ENCODE results near the gene POLR1A.

The POLR1A gene

GRCh38 chr2:86037795-86038192 is 67.9 kb downstream of the POLR1A start:
- DNase-seq (ENCODE audit: low read depth), result no peak

DNA sequence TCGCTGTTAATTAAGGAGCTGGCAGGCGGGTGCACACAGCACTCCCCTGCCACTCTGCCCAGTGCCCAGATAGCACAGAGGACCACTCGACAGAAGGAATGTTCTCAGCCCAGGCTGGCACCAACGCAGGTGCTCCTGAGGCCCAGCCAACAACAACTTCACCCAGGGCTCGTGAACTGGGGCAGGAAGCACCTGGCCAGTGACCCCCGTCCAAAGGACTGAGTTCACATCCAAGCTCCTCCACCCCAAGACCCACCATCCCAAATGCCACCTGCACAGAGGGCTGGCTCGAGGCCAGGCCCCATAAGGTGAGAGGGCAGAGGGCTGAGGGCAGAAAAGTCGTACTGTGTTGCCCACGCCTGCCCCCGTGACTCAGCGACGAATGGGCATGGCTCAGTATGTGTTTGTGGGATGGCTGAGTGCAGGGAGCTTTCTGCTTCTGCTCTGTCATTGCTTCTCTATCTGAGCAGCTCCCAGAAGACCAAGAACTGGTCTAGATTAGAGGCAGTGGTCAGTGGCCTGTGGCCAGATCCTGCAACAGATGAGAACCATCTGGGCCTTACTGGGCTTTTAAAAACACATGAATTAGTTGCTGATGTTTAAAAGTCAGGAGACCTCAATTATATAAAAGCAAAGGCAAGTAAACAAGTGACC is 68.4 kb downstream of the POLR1A start:
- peak; percentile 65 for DNase-seq (ENCODE audit: low read depth)

DNA sequence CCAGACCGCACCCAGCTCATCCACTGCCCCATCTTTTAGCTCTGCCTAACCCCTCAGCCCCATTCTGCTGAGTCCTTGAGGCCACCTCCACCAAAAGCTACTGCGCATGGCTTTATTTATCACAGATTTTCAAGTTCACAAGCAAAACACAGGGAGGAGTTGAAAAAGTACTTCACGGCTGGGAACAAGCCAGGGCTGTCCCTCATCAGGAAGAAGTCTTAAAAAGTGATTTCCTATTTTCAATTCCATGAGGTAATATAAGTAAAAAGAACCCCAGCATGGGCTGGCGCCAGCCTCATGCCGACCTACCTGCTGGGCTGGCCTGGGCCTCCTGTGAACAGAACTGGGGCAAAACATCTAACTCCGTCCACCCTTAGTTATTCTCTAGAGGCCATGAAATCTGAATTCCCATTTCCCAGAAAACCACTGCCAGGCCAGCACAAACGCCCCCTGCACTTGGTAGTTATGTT is 69.0 kb downstream of the POLR1A start:
- no peak for DNase-seq (ENCODE audit: low read depth)

- DNase-seq (ENCODE audit: low read depth), result peak; percentile 89
Measured at GRCh38 chr2:86035883-86036668, 69.6 kb downstream of the POLR1A start.

GRCh38 chr2:86035376-86035882 is 70.3 kb downstream of the POLR1A start:
- DNase-seq (ENCODE audit: low read depth), result no peak

GRCh38 chr2:86033751-86034692 is 71.7 kb downstream of the POLR1A start:
- no peak for DNase-seq (ENCODE audit: low read depth)

DNA sequence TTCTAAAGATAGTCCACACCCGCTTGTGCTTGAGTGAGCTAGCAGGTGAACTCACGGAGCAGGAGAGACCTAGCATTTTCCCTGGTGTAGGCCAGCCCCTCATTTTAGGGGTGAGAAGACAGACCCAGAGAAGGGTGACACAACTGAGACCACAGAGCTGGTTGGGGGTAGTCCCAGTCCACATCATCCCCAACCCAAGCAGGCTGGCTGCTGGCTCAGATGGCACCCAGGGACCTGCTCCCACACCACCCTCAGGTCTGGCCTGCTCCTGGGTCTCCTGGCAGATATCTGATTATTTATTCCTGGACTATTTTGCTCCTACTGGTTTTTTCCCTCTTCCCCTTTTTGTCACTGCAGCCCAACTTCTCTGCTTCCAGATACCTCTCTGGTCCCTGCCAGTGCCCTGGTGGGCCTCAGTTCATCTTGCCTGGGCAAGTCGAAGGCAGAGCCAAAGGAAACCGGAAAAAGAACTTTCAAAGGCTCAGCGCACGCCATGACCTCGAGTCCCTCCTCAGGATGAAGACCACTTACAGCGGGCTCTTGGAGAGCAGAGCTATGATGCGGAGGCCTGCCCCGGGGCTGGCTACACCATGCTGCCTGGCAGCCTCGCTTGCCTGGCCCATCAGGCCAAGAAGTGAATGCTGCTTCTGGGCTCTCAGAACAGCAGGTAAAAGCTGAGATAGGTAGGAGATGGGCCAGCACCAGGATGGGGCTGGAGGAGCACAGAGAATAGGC is 72.7 kb downstream of the POLR1A start:
- DNase-seq (ENCODE audit: low read depth), result no peak

DNA sequence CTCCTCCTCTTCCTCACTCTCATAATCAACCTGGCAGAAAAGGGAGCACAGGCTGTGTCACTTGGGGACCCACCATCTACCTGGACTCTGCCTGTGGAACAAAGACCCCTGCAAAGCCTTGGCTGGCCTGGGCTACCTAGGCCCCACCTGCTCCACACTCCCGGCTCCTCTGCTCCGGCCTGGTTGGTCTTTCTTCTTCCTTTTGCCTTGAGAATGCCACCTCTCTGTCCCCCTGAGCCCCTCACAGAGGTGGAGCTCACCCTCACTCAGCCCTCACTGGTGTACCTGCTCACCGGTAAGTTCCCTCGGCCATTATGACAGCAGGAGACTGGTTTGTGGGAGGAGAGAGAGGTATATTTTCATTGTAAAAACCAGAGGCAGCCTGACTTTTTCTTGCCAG is 74.1 kb downstream of the POLR1A start:
- no peak for DNase-seq (ENCODE audit: low read depth)

DNA sequence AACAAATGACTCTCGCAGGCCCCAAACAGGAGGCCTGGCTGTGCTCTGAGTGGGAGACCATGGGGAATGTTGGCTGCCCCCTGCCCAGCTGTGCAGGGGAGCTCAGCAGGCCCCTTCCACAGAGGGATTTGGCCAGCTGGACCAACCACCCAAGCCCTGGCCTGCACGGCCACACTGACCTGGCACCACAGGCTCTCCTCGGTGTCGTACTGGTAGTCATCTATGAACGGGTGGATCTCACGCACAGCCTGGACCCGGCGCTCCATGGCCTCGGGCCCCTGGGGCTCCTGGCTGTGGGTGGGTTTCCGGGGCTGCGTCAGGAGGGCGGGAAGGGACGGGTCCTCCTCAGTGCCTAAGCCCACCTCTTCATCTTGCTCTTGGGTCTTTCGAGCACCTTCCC is 74.5 kb downstream of the POLR1A start:
- DNase-seq (ENCODE audit: low read depth), result no peak

DNA sequence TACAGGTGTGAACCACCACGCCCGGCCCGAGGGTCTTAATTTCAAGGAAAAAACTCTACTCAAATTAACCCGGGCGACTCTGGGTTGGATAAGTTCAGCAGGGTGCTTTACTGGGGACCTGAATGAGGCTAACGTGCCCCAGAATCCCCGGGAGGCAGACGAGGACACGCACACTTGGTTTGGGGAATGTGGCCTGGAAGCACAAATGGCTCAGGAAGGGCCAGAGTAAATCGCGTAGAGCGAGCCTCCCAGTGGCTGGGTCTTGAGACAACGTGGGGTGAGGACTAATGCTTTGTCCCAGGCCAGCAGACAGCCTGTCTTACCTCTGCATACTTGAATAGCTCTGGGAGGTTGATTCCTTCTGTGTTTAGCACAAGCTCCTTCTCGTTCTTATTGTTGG is 75.8 kb downstream of the POLR1A start:
- no peak for DNase-seq (ENCODE audit: low read depth)

DNA sequence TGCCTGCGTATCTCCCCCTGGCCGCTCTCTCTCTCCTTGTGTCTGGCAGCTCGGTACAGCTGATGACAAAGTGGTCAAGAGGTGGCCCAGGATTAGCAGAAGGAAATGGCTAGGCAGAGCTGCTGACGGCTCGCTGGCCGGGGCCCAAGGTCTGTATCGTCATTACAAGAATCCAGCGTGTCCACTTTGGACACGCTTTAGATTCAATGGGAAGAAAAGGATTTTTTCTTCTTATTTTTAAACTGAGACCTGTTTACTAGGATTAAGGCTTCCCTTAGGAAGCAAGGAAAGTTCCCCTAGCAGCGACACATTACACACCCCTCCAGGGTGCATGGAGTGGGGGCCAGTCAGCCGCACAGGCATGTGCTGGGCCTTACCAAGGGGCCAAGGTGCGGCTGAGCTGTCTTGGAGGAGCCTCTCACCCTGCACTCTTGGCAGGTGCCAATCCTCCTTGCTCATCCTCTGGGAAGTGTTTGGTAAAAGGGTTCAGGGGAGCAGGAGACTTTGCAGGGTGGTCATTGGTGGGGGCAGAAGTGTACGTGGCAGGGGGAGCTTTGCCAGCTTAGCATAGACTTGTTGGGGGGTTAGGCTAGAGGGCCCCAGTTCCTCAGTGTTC is 76.8 kb downstream of the POLR1A start:
- no peak for DNase-seq (ENCODE audit: low read depth)

DNA sequence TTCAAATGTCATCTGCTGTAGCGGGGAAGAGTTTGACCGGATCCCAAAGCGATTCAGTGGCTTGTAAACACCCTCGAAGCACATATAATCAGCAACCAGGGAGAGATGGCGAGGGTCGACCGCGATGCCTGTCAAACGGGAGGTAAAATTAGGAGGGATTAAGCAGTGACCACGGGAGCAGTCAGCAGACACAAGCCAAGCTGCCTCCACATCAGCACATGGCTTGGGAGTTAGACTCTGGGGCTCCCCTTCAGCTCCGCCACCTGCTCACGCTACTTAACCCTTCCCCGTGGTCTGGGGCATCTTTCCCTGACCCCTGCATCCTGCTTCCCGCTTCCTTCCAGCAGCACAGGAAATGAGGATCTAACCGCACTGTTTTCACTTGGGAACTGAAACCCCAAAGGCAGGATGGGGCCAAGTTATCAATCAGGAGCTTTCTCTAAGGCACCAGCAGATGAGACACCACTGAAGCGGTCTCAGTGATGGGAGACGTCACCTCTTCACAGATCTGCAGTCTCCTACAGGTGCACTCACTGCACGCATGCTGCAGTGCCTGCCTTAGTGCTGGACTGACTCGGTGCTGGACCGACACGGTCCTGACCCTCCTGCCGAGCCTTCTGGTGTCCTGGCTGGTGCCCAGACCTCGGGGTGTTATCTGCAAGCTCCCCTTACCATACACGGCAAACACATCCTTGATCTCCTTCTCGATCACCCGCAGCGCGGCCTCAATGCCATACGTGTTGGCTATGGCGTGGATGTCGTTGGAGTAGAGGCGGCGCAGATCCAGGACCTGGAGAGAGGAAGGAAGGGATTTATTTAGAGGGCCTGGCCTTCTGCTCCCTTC is 77.5 kb downstream of the POLR1A start:
- DNase-seq (ENCODE audit: low read depth), result no peak

- no peak for DNase-seq (ENCODE audit: low read depth)
Measured at GRCh38 chr2:86027196-86027921, 78.3 kb downstream of the POLR1A start.

- DNase-seq (ENCODE audit: low read depth), result no peak
Measured at GRCh38 chr2:86026744-86027065, 79.0 kb downstream of the POLR1A start.

- DNase-seq (ENCODE audit: low read depth), result no peak
Measured at GRCh38 chr2:86025976-86026743, 79.5 kb downstream of the POLR1A start.

DNA sequence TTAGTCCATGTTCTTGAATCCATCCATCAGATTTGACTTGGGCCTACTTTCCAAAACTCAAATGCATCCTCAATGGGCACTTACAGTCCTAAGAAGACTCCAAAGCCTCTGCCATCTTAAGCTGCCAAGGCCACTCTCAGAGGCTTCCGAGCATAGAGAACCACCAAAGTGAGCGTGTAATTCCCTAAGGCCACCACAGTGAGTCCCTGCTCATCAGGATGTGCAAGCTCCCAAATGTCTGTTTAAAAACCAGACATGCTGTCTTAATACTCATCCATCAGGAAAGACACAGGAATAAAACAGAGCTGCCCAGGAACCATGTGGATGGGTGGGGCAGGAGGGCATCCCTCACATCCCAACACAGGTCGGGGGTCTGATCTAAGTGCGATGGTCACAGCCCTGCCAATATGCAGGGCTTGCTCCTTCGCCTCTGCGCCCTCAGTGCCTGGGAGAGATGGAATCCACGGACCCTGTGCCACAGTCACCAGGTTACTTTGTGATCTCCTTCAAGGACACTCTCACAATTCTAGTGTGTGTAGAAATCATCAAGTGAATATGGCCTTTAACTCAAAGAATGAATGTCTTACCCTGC is 80.4 kb downstream of the POLR1A start:
- DNase-seq (ENCODE audit: low read depth), result no peak

DNA sequence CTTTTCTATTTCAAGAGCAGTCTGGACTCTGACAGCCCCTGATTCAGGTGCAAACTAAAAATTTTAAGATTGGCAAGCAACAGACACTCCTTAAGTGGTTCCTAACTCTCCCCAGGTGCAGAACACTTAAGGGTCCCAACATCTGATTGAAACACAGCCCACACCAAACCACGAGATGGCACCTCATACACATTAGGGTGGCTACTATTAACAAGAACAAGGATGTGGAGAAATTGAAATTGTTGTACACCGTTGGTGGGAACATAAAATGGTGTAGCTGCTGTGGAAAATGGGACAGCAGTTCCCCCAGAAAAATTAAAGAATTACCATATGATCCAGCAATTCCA is 82.3 kb downstream of the POLR1A start:
- DNase-seq (ENCODE audit: low read depth), result no peak

- DNase-seq (ENCODE audit: low read depth), result no peak
Measured at GRCh38 chr2:86022661-86023365, 82.9 kb downstream of the POLR1A start.
